Liver (tissue), 3 donors: ENCODE results near the gene MCL1.

ENCODE experiments used
- TAF1 ChIP-seq: conservative IDR thresholded peaks from 2 replicates; pipeline ENCODE4 v1.6.1; 2016; ENCODE audit warnings: antibody characterized with exemption, mild to moderate bottlenecking
- TF ChIP-seq, protein P1 (sequence below): fragments of 150-350 bp; IDR thresholded peaks from 2 replicates; pipeline ENCODE4 v1.5.1; 2017; ENCODE audit warnings: improper control_type of control experiment, low read depth, low read length; ENCODE audit not compliant: missing input control
- TF ChIP-seq, protein P2 (sequence below): IDR thresholded peaks from 2 replicates; pipeline ENCODE4 v1.6.1; 2016; ENCODE audit warnings: antibody characterized with exemption
- donor health status: healthy.
- donor health status: healthy.

DNA sequence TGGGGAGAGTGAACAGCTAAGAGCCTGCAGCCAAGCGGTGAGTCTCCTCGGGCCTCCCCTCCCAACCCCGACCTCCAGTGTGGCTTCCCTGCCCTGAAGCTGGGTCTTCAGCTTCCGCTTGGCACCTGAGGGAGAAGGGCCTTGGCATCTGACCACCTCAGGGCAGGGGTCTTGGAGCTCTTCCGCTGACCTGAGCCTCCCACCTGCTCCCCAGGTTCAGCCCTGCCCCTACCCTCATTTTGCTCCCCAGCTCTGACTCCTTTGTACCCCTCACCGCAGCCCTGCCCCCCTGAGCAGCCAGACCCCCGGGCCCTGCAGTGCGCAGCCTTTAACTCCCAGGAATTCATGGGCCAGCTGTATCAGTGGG is 25.3 kb downstream of the MCL1 start:
- no peak for TF ChIP-seq TAF1
- TF ChIP-seq, protein P1, sequence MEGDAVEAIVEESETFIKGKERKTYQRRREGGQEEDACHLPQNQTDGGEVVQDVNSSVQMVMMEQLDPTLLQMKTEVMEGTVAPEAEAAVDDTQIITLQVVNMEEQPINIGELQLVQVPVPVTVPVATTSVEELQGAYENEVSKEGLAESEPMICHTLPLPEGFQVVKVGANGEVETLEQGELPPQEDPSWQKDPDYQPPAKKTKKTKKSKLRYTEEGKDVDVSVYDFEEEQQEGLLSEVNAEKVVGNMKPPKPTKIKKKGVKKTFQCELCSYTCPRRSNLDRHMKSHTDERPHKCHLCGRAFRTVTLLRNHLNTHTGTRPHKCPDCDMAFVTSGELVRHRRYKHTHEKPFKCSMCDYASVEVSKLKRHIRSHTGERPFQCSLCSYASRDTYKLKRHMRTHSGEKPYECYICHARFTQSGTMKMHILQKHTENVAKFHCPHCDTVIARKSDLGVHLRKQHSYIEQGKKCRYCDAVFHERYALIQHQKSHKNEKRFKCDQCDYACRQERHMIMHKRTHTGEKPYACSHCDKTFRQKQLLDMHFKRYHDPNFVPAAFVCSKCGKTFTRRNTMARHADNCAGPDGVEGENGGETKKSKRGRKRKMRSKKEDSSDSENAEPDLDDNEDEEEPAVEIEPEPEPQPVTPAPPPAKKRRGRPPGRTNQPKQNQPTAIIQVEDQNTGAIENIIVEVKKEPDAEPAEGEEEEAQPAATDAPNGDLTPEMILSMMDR, result no peak
- TF ChIP-seq, protein P2, sequence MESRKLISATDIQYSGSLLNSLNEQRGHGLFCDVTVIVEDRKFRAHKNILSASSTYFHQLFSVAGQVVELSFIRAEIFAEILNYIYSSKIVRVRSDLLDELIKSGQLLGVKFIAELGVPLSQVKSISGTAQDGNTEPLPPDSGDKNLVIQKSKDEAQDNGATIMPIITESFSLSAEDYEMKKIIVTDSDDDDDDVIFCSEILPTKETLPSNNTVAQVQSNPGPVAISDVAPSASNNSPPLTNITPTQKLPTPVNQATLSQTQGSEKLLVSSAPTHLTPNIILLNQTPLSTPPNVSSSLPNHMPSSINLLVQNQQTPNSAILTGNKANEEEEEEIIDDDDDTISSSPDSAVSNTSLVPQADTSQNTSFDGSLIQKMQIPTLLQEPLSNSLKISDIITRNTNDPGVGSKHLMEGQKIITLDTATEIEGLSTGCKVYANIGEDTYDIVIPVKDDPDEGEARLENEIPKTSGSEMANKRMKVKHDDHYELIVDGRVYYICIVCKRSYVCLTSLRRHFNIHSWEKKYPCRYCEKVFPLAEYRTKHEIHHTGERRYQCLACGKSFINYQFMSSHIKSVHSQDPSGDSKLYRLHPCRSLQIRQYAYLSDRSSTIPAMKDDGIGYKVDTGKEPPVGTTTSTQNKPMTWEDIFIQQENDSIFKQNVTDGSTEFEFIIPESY, result no peak
